Panc1 (cell line): ENCODE data around the gene MLST8. TPM values are rescaled to one million over a fixed set of nuclear protein-coding genes. Genes with fewer than 3 reads are reported as not detected.
A peak's percentile ranks its signal among the peaks of the same experiment; 100 is the strongest.

Experiments used
- ATAC-seq: fragments of 200-7000 bp; cut with Tn5 transposase; 2 replicates; pipeline ENCODE4 v1.9.1; 2020; ENCODE audit warnings: mild to moderate bottlenecking, moderate library complexity
- BruUV-seq: library from RNA; stranded (reverse); fragments of 400-500 nt; replicated peaks from 2 replicates; lab custom pipeline; 2021; lab: Mats Ljungman, UMichigan
- CTCF ChIA-PET: fragments of 300-600 bp; sonication (Branson Sonifier 250); formaldehyde crosslinking; loops from one replicate; lab custom pipeline; 2022; ENCODE audit warnings: antibody characterized with exemption; lab: Charles Lee
- POLR2A ChIA-PET: fragments of 300-600 bp; sonication (Branson Sonifier 250); formaldehyde crosslinking; loops from one replicate; lab custom pipeline; 2022; ENCODE audit warnings: antibody characterized with exemption; lab: Charles Lee
- DNase-seq: peaks from one replicate; pipeline ENCODE4 v3.0.0-alpha.2; 2010; ENCODE audit warnings: low read depth, low spot score
- H3K27ac ChIP-seq: 2 replicates; pipeline ENCODE4 v1.5.1; 2011; ENCODE audit warnings: mild to moderate bottlenecking, low read length, inconsistent platforms
- H3K27me3 ChIP-seq: fragments of 200-500 bp; sonication (Bioruptor generic); 2 replicates; pipeline ENCODE4 v1.6.0; 2014; ENCODE audit warnings: low read length, inconsistent platforms; ENCODE audit not compliant: control insufficient read depth, insufficient read depth
- H3K36me3 ChIP-seq: fragments of 200-500 bp; sonication (Bioruptor generic); 2 replicates; pipeline ENCODE4 v1.5.1; 2014; ENCODE audit warnings: inconsistent platforms, mild to moderate bottlenecking, low read length, moderate library complexity; ENCODE audit not compliant: control insufficient read depth, insufficient read depth
- H3K4me1 ChIP-seq: 2 replicates; pipeline ENCODE4 v1.5.1; 2011; ENCODE audit warnings: inconsistent platforms, mild to moderate bottlenecking, low read length, moderate library complexity; ENCODE audit not compliant: control insufficient read depth, insufficient read depth
- H3K4me3 ChIP-seq, 2 experiments: 2 replicates each; pipeline ENCODE4 v1.5.1; 2011 to 2012; ENCODE audit warnings: low read depth in 2 of 2, low read length in 2 of 2, mild to moderate bottlenecking in 2 of 2, inconsistent platforms in 1 of 2, moderate library complexity in 1 of 2
- H3K9me3 ChIP-seq: fragments of 200-500 bp; sonication (Bioruptor generic); 2 replicates; pipeline ENCODE4 v1.5.1; 2014; ENCODE audit warnings: low read depth, mild to moderate bottlenecking, inconsistent platforms, low read length, moderate library complexity; ENCODE audit not compliant: control insufficient read depth, insufficient read depth
- CTCF ChIP-seq: fragments of 450-650 bp; IDR thresholded peaks from 2 replicates; pipeline ENCODE4 v1.5.1; 2017; ENCODE audit warnings: mild to moderate bottlenecking
- POLR2AphosphoS5 ChIP-seq: IDR thresholded peaks from 2 replicates; pipeline ENCODE4 v1.6.1; 2012; ENCODE audit warnings: mild to moderate bottlenecking, low read depth, low read length, moderate library complexity
- REST ChIP-seq, 2 experiments: IDR thresholded peaks; 2 replicates each; pipeline ENCODE4 v1.6.1; 2011 to 2012; ENCODE audit warnings: low read depth in 2 of 2, control low read depth in 1 of 2, low read length in 1 of 2, mild to moderate bottlenecking in 1 of 2, moderate library complexity in 1 of 2; ENCODE audit not compliant: insufficient read depth in 1 of 2
- SIN3A ChIP-seq: IDR thresholded peaks from 2 replicates; pipeline ENCODE4 v1.6.1; 2012; ENCODE audit warnings: low read depth, mild to moderate bottlenecking, low read length, moderate library complexity, borderline replicate concordance; ENCODE audit not compliant: insufficient read depth
- TCF7L2 ChIP-seq: IDR thresholded peaks from 2 replicates; pipeline ENCODE4 v1.6.1; 2011; ENCODE audit warnings: mild to moderate bottlenecking, low read depth, low read length, inconsistent platforms
- in situ Hi-C: cut with HindIII; loops from 2 replicates; pipeline ENCODE4 v1.10.0; 2016; ENCODE audit warnings: low sequenced_read_pairs, low pct_unique_long_range_greater_than_20kb
- intact Hi-C: fragments of 100-400 bp; cut with micrococcal nuclease; formaldehyde crosslinking; loops from one replicate; pipeline ENCODE4 v1.10.0; 2022; ENCODE audit not compliant: unreplicated experiment
- total RNA-seq: library from RNA; stranded (reverse); gene quantifications from one replicate; pipeline ENCODE4 v1.2.1, GENCODE V29; 2021; ENCODE audit not compliant: unreplicated experiment

MLST8 gene
- total RNA-seq, 1 experiment from 2014 or later, result 91.1 TPM

GRCh38 chr16:2205967-2206313, 686 bp downstream of the MLST8 start:
- no TSS peak for BruUV-seq
- H3K36me3 ChIP-seq, result no peaks in the 10 kb centered on the region; the same call in 1 of the 2 replicates
- H3K9me3 ChIP-seq, result no peaks in the 10 kb centered on the region
- ChIA-PET CTCF (no interaction called here), POLR2A (no interaction called here)
- H3K27ac ChIP-seq, result peak overlapping the region; percentile 91
- DNase-seq (no peak), ATAC-seq (peak; percentile 22)
- TF ChIP-seq TCF7L2 (no peak), CTCF (no peak), REST (IDR thresholded peaks at IDR 0.05; ENCODE audit: insufficient read depth in 1 of 2, low read depth in 2 of 2, low read length in 1 of 2) (no peak), SIN3A (no peak), POLR2AphosphoS5 (no peak)
- in situ Hi-C loops, result no loop called here
- no peaks in the 10 kb centered on the region for H3K27me3 ChIP-seq
- H3K4me3 ChIP-seq, result peak overlapping the region; percentile 61 to 73
- peaks cover 17% of the 10 kb centered on the region for H3K4me1 ChIP-seq
- intact Hi-C loops, result no loop called here

- H3K27ac ChIP-seq, result peak overlapping the region; percentile 91
- in situ Hi-C loops, result no loop called here
- no peaks in the 10 kb centered on the region for H3K27me3 ChIP-seq
- POLR2A ChIA-PET, result no interaction called here
- no TSS peak for BruUV-seq
- CTCF ChIA-PET, result no interaction called here
- intact Hi-C loops, result no loop called here
- H3K4me1 ChIP-seq, result peaks cover 20% of the 10 kb centered on the region
- H3K36me3 ChIP-seq, result no peaks in the 10 kb centered on the region; the same call in 1 of the 2 replicates
- no peak for DNase-seq
- no peak for ATAC-seq
- H3K4me3 ChIP-seq, result peak overlapping the region; percentile 61 to 73
- TF ChIP-seq POLR2AphosphoS5 (no peak), REST (IDR thresholded peaks at IDR 0.05; ENCODE audit: insufficient read depth in 1 of 2, low read depth in 2 of 2, low read length in 1 of 2) (no peak), TCF7L2 (no peak), CTCF (no peak), SIN3A (no peak)
- H3K9me3 ChIP-seq, result no peaks in the 10 kb centered on the region
These were observed 1.1 kb downstream of the MLST8 start for GRCh38 chr16:2206420-2206779.
